BJ (cell line): ENCODE measurements around the gene NRN1L. TPM values are rescaled to one million over a fixed set of nuclear protein-coding genes. Genes with fewer than 3 reads are reported as not detected.

Experiments used
- CTCF ChIA-PET: fragments of 350-600 bp; formaldehyde crosslinking; extraction: SDS; loops from one replicate; lab custom pipeline; 2021; ENCODE audit warnings: antibody characterized with exemption, inconsistent platforms; lab: Yijun Ruan, JAX
- POLR2A ChIA-PET: fragments of 300-600 bp; sonication (Branson Sonifier 250); formaldehyde crosslinking; extraction: SDS; loops from one replicate; lab custom pipeline; 2021; ENCODE audit warnings: antibody characterized with exemption; lab: Charles Lee
- DNase-seq: peaks from one replicate; pipeline ENCODE4 v3.0.0-alpha.2; 2011; ENCODE audit warnings: low read depth
- H3K27me3 ChIP-seq: 2 replicates; pipeline ENCODE4 v1.6.0; 2011; ENCODE audit warnings: low read length; ENCODE audit not compliant: control insufficient read depth, insufficient read depth
- H3K36me3 ChIP-seq: 2 replicates; pipeline ENCODE4 v1.5.1; 2011; ENCODE audit warnings: low read length; ENCODE audit not compliant: control insufficient read depth, insufficient read depth
- H3K4me3 ChIP-seq: 2 replicates; pipeline ENCODE4 v1.5.1; 2011; ENCODE audit warnings: low read depth, mild to moderate bottlenecking, control low read depth, low read length
- CTCF ChIP-seq: IDR thresholded peaks from 2 replicates; pipeline ENCODE4 v1.5.1; 2011; ENCODE audit warnings: low read depth, mild to moderate bottlenecking, control low read depth, inconsistent platforms, low read length, moderate library complexity; ENCODE audit not compliant: insufficient read depth
- polyA plus RNA-seq: library from polyadenylated mRNA; depleted of rRNA; stranded (reverse); fragments of >200 nt; gene quantifications from 2 replicates; pipeline ENCODE4 v1.2.3, GENCODE V29; 2011

The NRN1L gene
- polyA plus RNA-seq, 1 experiment, result 0.27 TPM

- POLR2A ChIA-PET, result no interaction called here
- TF ChIP-seq CTCF, result no peak
- Histone ChIP-seq H3K4me3 (no peak overlapping the region), H3K36me3 (peaks cover 4% of the 10 kb centered on the region), H3K27me3 (no peaks in the 10 kb centered on the region)
- CTCF ChIA-PET, result interaction anchor here (0.7 to 2.1 kb wide), 2 partner anchors 86 to 387 kb away, joined by 3 to 6 read pairs; no protein-coding TSS in a partner anchor
- DNase-seq, result no peak
Measured at GRCh38 chr16:67901734-67902133, 17.0 kb downstream of the NRN1L start.

- TF ChIP-seq CTCF, result no peak
- H3K4me3 ChIP-seq, result no peak overlapping the region
- CTCF ChIA-PET, result interaction anchor here (1.9 kb wide), 1 partner anchor 19 kb away, joined by 7 read pairs; the partner anchor contains the start of gene NRN1L
- POLR2A ChIA-PET, result no interaction called here
- DNase-seq, result no peak
- H3K36me3 ChIP-seq, result peaks cover 4% of the 10 kb centered on the region
- H3K27me3 ChIP-seq, result no peaks in the 10 kb centered on the region
Measured at GRCh38 chr16:67902831-67903230, 18.1 kb downstream of the NRN1L start.

GRCh38 chr16:67907397-67908180 is 22.9 kb downstream of the NRN1L start:
- H3K4me3 ChIP-seq, result no peak overlapping the region
- ChIA-PET CTCF (interaction anchor here (0.6 to 5.9 kb wide), 6 partner anchors 11 to 705 kb away, joined by 3 to 32 read pairs (median 4); partner anchors contain the start of gene NRN1L), POLR2A (no interaction called here)
- peaks cover 16% of the 10 kb centered on the region for H3K36me3 ChIP-seq
- DNase-seq, result no peak
- no peak for TF ChIP-seq CTCF
- H3K27me3 ChIP-seq, result no peaks in the 10 kb centered on the region

GRCh38 chr16:67909056-67909742 is 24.5 kb downstream of the NRN1L start:
- H3K27me3 ChIP-seq, result no peaks in the 10 kb centered on the region
- H3K36me3 ChIP-seq, result peaks cover 14% of the 10 kb centered on the region
- no peak for TF ChIP-seq CTCF
- ChIA-PET CTCF (interaction anchor here (0.6 to 5.9 kb wide), 4 partner anchors 12 to 26 kb away, joined by 3 to 32 read pairs (median 3); partner anchors contain the start of gene NRN1L), POLR2A (no interaction called here)
- DNase-seq, result no peak
- H3K4me3 ChIP-seq, result no peak overlapping the region

- ChIA-PET POLR2A (no interaction called here), CTCF (interaction anchor here (0.6 to 5.9 kb wide), 6 partner anchors 13 to 393 kb away, joined by 3 to 32 read pairs (median 4); partner anchors contain the start of genes CTRL and NRN1L)
- no peak for DNase-seq
- Histone ChIP-seq H3K27me3 (no peaks in the 10 kb centered on the region), H3K4me3 (no peak overlapping the region), H3K36me3 (peaks cover 14% of the 10 kb centered on the region)
- no peak for TF ChIP-seq CTCF
Measured at GRCh38 chr16:67910158-67910557, 25.5 kb downstream of the NRN1L start.
